Cardiac muscle cell (in vitro differentiated cells and primary cell): ENCODE measurements around the gene BTLA. TPM values are rescaled to one million over a fixed set of nuclear protein-coding genes. Genes with fewer than 3 reads are reported as not detected.

ENCODE experiments used
- DNase-seq, 2 donors: peaks; one replicate each; pipeline versions ENCODE4 v3.0.0 to v3.0.0-alpha.2; 2010 to 2017; ENCODE audit warnings: low read depth in 1 of 2, low spot score in 1 of 2
- H3K27ac ChIP-seq: fragments of 200-600 bp; sonication (generic); 2 replicates; pipeline ENCODE4 v1.5.1; 2016
- H3K27me3 ChIP-seq: fragments of 200-600 bp; sonication (generic); 2 replicates; pipeline ENCODE4 v1.6.0; 2016; ENCODE audit warnings: control low read depth
- H3K36me3 ChIP-seq: fragments of 200-600 bp; sonication (generic); 2 replicates; pipeline ENCODE4 v1.5.1; 2016; ENCODE audit warnings: control low read depth
- H3K4me1 ChIP-seq: fragments of 200-600 bp; sonication (generic); 2 replicates; pipeline ENCODE4 v1.8.1; 2017; ENCODE audit warnings: low read depth, mild to moderate bottlenecking, mixed run types
- H3K4me3 ChIP-seq: fragments of 200-600 bp; sonication (generic); 2 replicates; pipeline ENCODE4 v1.5.1; 2016; ENCODE audit warnings: mild to moderate bottlenecking
- H3K9me3 ChIP-seq: fragments of 200-600 bp; sonication (generic); 2 replicates; pipeline ENCODE4 v1.5.1; 2017; ENCODE audit warnings: low read depth, mild to moderate bottlenecking, control low read depth
- CTCF ChIP-seq: IDR thresholded peaks from 2 replicates; pipeline ENCODE4 v1.5.1; 2012; ENCODE audit warnings: low read depth, mild to moderate bottlenecking, low read length
- polyA plus RNA-seq: library from polyadenylated mRNA; unstranded; fragments of >200 nt; fragmentation: Nextera tagmentation; extraction: Ambion mirVana; gene quantifications from 2 replicates; pipeline ENCODE4 v1.2.1, GENCODE V29; 2016
- total RNA-seq: library from RNA; depleted of rRNA; stranded (reverse); fragments of >200 nt; gene quantifications from 2 replicates; pipeline ENCODE4 v1.2.3, GENCODE V29; 2016

The BTLA gene
- total and polyA plus RNA-seq, 2 experiments from 2014 or later, result not detected

DNA sequence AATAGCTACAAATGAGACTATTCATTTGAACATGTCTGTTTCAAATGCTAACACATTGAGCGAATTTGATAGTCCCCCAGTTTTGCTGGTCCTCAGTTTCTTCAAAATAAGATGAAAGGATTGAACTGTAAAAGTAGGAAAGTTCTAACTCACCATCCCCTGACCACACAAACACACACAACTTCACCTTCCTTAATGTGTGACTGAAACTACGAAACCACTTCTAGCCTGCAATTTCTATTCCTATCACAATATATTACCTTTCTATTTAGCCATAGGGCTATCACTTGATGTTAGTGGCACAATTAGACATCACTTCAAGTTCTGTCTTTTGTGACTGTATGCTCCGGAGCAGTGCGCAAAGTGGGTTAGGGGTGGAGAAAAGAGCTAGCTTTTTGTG lies 14.9 kb downstream of the BTLA start:
- no peaks in the 10 kb centered on the region for H3K9me3 ChIP-seq
- no peak overlapping the region for H3K4me3 ChIP-seq
- no peaks in the 10 kb centered on the region for H3K27me3 ChIP-seq
- DNase-seq, result no peak
- no peaks in the 10 kb centered on the region for H3K36me3 ChIP-seq
- no peaks in the 10 kb centered on the region for H3K4me1 ChIP-seq
- TF ChIP-seq CTCF, result no peak
- H3K27ac ChIP-seq, result no peak overlapping the region

DNA sequence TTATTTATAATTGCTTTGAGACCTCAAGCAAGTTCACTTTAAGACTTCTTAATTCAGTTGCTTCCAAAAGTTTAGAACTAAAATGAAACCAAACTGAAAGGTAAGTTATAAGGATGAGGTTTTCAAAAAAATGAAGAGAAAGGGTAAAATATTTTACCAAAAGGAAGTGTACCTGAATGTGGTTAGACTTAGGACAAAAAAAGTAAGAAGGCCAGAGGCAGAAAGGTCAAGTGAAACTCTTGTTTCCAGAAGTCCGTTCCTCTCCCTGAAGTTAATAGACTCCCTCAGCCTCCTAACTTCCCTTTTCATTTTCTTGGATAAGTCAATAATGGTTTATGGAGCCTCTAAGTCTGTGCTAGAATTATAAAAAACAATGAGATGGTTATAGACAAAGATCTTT lies 16.6 kb downstream of the BTLA start:
- no peaks in the 10 kb centered on the region for H3K4me1 ChIP-seq
- DNase-seq, result no peak

GRCh38 chr3:112481302-112481721 lies 18.0 kb downstream of the BTLA start:
- H3K27ac ChIP-seq, result no peak overlapping the region
- no peaks in the 10 kb centered on the region for H3K4me1 ChIP-seq
- no peaks in the 10 kb centered on the region for H3K9me3 ChIP-seq
- H3K27me3 ChIP-seq, result no peaks in the 10 kb centered on the region
- H3K36me3 ChIP-seq, result no peaks in the 10 kb centered on the region
- no peak for DNase-seq
- no peak for TF ChIP-seq CTCF
- H3K4me3 ChIP-seq, result no peak overlapping the region

More for the DNA sequence above, 16.6 kb downstream of the BTLA start:
- Histone ChIP-seq H3K27ac (no peak overlapping the region), H3K9me3 (no peaks in the 10 kb centered on the region), H3K27me3 (no peaks in the 10 kb centered on the region), H3K4me3 (no peak overlapping the region), H3K36me3 (no peaks in the 10 kb centered on the region)
- no peak for TF ChIP-seq CTCF

DNA sequence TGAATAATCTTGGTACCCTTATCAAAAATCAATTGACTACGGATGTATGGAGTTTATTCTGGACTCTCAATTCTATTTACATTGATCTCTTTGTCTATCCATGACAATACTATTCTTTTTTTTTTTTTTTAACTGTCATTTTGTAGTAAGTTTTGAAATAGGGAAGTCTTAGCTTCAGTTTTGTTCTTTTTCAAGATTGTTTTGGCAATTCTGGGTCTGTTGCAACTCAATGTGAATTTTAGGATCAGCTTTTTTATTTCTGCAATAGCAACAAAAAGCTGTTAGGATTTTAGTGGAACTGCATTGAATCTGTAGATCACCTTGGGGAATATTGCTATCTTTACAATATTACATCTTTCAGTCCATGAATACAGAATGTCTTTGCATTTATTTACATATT lies 21.4 kb downstream of the BTLA start:
- Histone ChIP-seq H3K27ac (no peak overlapping the region), H3K36me3 (no peaks in the 10 kb centered on the region), H3K27me3 (no peaks in the 10 kb centered on the region), H3K9me3 (no peaks in the 10 kb centered on the region), H3K4me1 (no peaks in the 10 kb centered on the region), H3K4me3 (no peak overlapping the region)
- DNase-seq, result no peak
- no peak for TF ChIP-seq CTCF

DNA sequence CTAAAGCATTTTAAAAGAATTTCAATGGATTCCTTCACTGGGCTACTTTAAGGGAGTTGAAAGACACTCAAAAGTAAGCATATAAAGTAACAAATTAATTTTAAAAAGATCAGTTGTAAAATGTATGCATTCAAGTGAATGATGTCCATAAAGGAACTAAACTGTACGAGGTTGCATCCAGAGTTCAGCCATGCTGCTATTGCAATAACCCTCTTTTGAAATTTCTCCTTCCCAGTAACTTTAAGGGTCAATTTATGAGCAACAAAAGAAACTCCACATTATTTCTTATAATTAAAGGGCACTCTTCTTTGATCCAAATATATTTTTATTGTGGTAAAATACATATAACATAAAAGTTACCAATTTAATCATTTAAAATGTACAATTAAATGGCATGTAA lies 22.9 kb downstream of the BTLA start:
- Histone ChIP-seq H3K27ac (no peak overlapping the region), H3K36me3 (no peaks in the 10 kb centered on the region), H3K4me3 (no peak overlapping the region), H3K4me1 (no peaks in the 10 kb centered on the region), H3K27me3 (no peaks in the 10 kb centered on the region), H3K9me3 (no peaks in the 10 kb centered on the region)
- no peak for DNase-seq
- no peak for TF ChIP-seq CTCF

DNA sequence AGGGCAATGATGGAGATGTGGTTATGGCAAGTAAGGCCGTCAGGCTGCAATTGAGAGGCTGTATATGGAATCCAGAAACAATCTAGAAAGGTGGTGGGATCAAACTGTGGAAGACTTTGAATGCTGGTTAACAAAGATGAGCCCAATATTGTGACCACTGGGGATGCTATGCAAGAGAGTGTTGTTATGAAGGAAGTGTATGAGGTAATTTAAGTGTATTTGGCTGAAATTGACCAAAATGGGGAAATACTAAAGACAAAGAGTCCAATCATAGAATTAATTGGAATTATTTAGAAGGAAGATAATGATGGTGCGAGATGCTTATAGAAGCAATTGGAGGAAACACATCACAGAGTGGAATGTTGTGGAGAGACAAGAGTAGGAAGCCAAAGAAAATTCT lies 24.5 kb downstream of the BTLA start:
- H3K27me3 ChIP-seq, result no peaks in the 10 kb centered on the region
- H3K4me1 ChIP-seq, result no peaks in the 10 kb centered on the region
- H3K27ac ChIP-seq, result no peak overlapping the region
- H3K9me3 ChIP-seq, result no peaks in the 10 kb centered on the region
- no peak for DNase-seq
- no peaks in the 10 kb centered on the region for H3K36me3 ChIP-seq
- no peak for TF ChIP-seq CTCF
- no peak overlapping the region for H3K4me3 ChIP-seq
